Caco-2 (cell line): ENCODE results near the gene TMEM18. TPM values are rescaled to one million over a fixed set of nuclear protein-coding genes. Genes with fewer than 3 reads are reported as not detected.
A peak's percentile ranks its signal among the peaks of the same experiment; 100 is the strongest.

Experiments used
- BruUV-seq: library from RNA; stranded (reverse); fragments of 400-500 nt; replicated peaks from 2 replicates; lab custom pipeline; 2021; lab: Mats Ljungman, UMichigan
- CTCF ChIA-PET: fragments of 300-600 bp; sonication (Branson Sonifier 250); formaldehyde crosslinking; loops from one replicate; lab custom pipeline; 2022; ENCODE audit warnings: antibody characterized with exemption; lab: Charles Lee
- POLR2A ChIA-PET: fragments of 300-600 bp; sonication (Branson Sonifier 250); formaldehyde crosslinking; loops from one replicate; lab custom pipeline; 2022; ENCODE audit warnings: antibody characterized with exemption; lab: Charles Lee
- DNase-seq, 2 experiments: peaks; one replicate each; pipeline versions ENCODE4 v3.0.0 to v3.0.0-alpha.2; 2020 to 2022
- H3K27me3 ChIP-seq: replicated peaks from 2 replicates; pipeline ENCODE4 v1.6.0; 2011; ENCODE audit warnings: low read length; ENCODE audit not compliant: control insufficient read depth, insufficient read depth
- H3K36me3 ChIP-seq: 2 replicates; pipeline ENCODE4 v1.5.1; 2011; ENCODE audit warnings: low read length; ENCODE audit not compliant: control insufficient read depth, insufficient read depth
- H3K4me1 ChIP-seq: fragments of 250-450 bp; sonication (Bioruptor Pico); 2 replicates; pipeline ENCODE4 v1.5.1; 2020; ENCODE audit warnings: mild to moderate bottlenecking
- H3K4me3 ChIP-seq: 2 replicates; pipeline ENCODE4 v1.5.1; 2011; ENCODE audit warnings: low read depth, mild to moderate bottlenecking, control low read depth, low read length
- H3K9me3 ChIP-seq: fragments of 250-450 bp; sonication (Bioruptor Pico); 2 replicates; pipeline ENCODE4 v1.5.1; 2020; ENCODE audit warnings: mild to moderate bottlenecking, moderate library complexity
- H3K27ac Mint-ChIP-seq: one replicate; pipeline ENCODE4 v1.8.0; 2022; ENCODE audit warnings: mixed read lengths; ENCODE audit not compliant: unreplicated experiment
- H3K27me3 Mint-ChIP-seq: one replicate; pipeline ENCODE4 v1.8.0; 2022; ENCODE audit warnings: mixed read lengths; ENCODE audit not compliant: insufficient read depth, unreplicated experiment
- H3K36me3 Mint-ChIP-seq: one replicate; pipeline ENCODE4 v1.8.0; 2022; ENCODE audit warnings: mild to moderate bottlenecking, mixed read lengths; ENCODE audit not compliant: insufficient read depth, unreplicated experiment
- H3K4me1 Mint-ChIP-seq: one replicate; pipeline ENCODE4 v1.8.0; 2022; ENCODE audit warnings: low read depth, mixed read lengths; ENCODE audit not compliant: unreplicated experiment
- H3K4me3 Mint-ChIP-seq: one replicate; pipeline ENCODE4 v1.8.0; 2022; ENCODE audit warnings: mild to moderate bottlenecking, moderate library complexity, mixed read lengths; ENCODE audit not compliant: unreplicated experiment
- H3K9me3 Mint-ChIP-seq: one replicate; pipeline ENCODE4 v1.8.0; 2022; ENCODE audit warnings: mixed read lengths; ENCODE audit not compliant: unreplicated experiment
- CTCF ChIP-seq, 2 experiments: fragments of 200-600 bp in 1 of 2; IDR thresholded peaks; 1 replicate in 1 of 2; 2 replicates in 1 of 2; pipeline versions ENCODE4 v1.5.1 to v1.8.0; 2011 to 2022; ENCODE audit warnings: antibody characterized with exemption in 1 of 2, control low read depth in 1 of 2, inconsistent platforms in 1 of 2, low read depth in 1 of 2, low read length in 1 of 2, mild to moderate bottlenecking in 1 of 2, moderate library complexity in 1 of 2; ENCODE audit not compliant: insufficient read depth in 1 of 2, severe bottlenecking in 1 of 2, unreplicated experiment in 1 of 2
- intact Hi-C: fragments of 100-400 bp; cut with micrococcal nuclease; formaldehyde crosslinking; loops from one replicate; pipeline ENCODE4 v1.10.0; 2022; ENCODE audit not compliant: unreplicated experiment
- total RNA-seq: library from RNA; stranded (reverse); gene quantifications from 2 replicates; pipeline ENCODE4 v1.2.3, GENCODE V29; 2022

Gene TMEM18
- total RNA-seq, 1 experiment from 2014 or later = 22.9 TPM

GRCh38 chr2:670637-671036 lies 6.6 kb downstream of the TMEM18 start:
- CTCF ChIA-PET = no interaction called here

GRCh38 chr2:669323-669722 lies 7.9 kb downstream of the TMEM18 start:
- DNase-seq = no peak
- Mint-ChIP-seq H3K36me3 (peaks cover 25% of the 10 kb centered on the region), H3K4me1 (no peaks in the 10 kb centered on the region), H3K27me3 (no peaks in the 10 kb centered on the region), H3K27ac (no peak overlapping the region), H3K4me3 (no peak overlapping the region), H3K9me3 (peaks cover 14% of the 10 kb centered on the region)
- Histone ChIP-seq H3K4me3 (no peak overlapping the region), H3K9me3 (peaks cover 4% of the 10 kb centered on the region; the same call in 1 of the 2 replicates), H3K27me3 (no peaks in the 10 kb centered on the region), H3K4me1 (no peaks in the 10 kb centered on the region), H3K36me3 (peaks cover 5% of the 10 kb centered on the region)
- ChIA-PET CTCF (no interaction called here), POLR2A (no interaction called here)
- TF ChIP-seq CTCF (IDR thresholded peaks at IDR 0.05; ENCODE audit: insufficient read depth in 1 of 2, low read depth in 1 of 2, low read length in 1 of 2, severe bottlenecking in 1 of 2, unreplicated experiment in 1 of 2) = no peak
- intact Hi-C loops = no loop called here
- BruUV-seq = TSS peak; percentile 50

More at GRCh38 chr2:670637-671036, 6.6 kb downstream of the TMEM18 start:
- DNase-seq = no peak
- intact Hi-C loops = no loop called here
- peaks cover 5% of the 10 kb centered on the region for H3K36me3 ChIP-seq
- no peak overlapping the region for H3K27ac Mint-ChIP-seq
- H3K27me3 Mint-ChIP-seq = no peaks in the 10 kb centered on the region
- TF ChIP-seq CTCF (IDR thresholded peaks at IDR 0.05; ENCODE audit: insufficient read depth in 1 of 2, low read depth in 1 of 2, low read length in 1 of 2, severe bottlenecking in 1 of 2, unreplicated experiment in 1 of 2) = no peak
- peaks cover 3% of the 10 kb centered on the region for H3K9me3 Mint-ChIP-seq
- peaks cover 2% of the 10 kb centered on the region for H3K4me1 ChIP-seq
- no TSS peak for BruUV-seq
- H3K27me3 ChIP-seq = no peaks in the 10 kb centered on the region
- no peaks in the 10 kb centered on the region for H3K4me1 Mint-ChIP-seq
- POLR2A ChIA-PET = no interaction called here
- H3K9me3 ChIP-seq = peaks cover 4% of the 10 kb centered on the region; the same call in 1 of the 2 replicates
- no peak overlapping the region for H3K4me3 Mint-ChIP-seq
- peaks cover 17% of the 10 kb centered on the region for H3K36me3 Mint-ChIP-seq
- H3K4me3 ChIP-seq = no peak overlapping the region

GRCh38 chr2:668000-668398 lies 9.2 kb downstream of the TMEM18 start:
- H3K4me1 ChIP-seq = no peaks in the 10 kb centered on the region
- no peaks in the 10 kb centered on the region for H3K27me3 Mint-ChIP-seq
- H3K9me3 ChIP-seq = peaks cover 4% of the 10 kb centered on the region; the same call in 1 of the 2 replicates
- no peak overlapping the region for H3K4me3 Mint-ChIP-seq
- ChIA-PET POLR2A (no interaction called here), CTCF (no interaction called here)
- DNase-seq = no peak
- peaks cover 5% of the 10 kb centered on the region for H3K36me3 ChIP-seq
- H3K36me3 Mint-ChIP-seq = peaks cover 25% of the 10 kb centered on the region
- intact Hi-C loops = no loop called here
- no TSS peak for BruUV-seq
- H3K27me3 ChIP-seq = no peaks in the 10 kb centered on the region
- peaks cover 14% of the 10 kb centered on the region for H3K9me3 Mint-ChIP-seq
- H3K4me3 ChIP-seq = no peak overlapping the region
- H3K4me1 Mint-ChIP-seq = no peaks in the 10 kb centered on the region
- H3K27ac Mint-ChIP-seq = no peak overlapping the region
- no peak for TF ChIP-seq CTCF (IDR thresholded peaks at IDR 0.05; ENCODE audit: insufficient read depth in 1 of 2, low read depth in 1 of 2, low read length in 1 of 2, severe bottlenecking in 1 of 2, unreplicated experiment in 1 of 2)
